B cell (primary cell): ENCODE measurements around the gene GNB3.

Experiments used
- EZH2 ChIP-seq: IDR thresholded peaks from 2 replicates; pipeline ENCODE4 v1.6.1; 2012; ENCODE audit warnings: borderline replicate concordance, low read depth, mild to moderate bottlenecking, moderate library complexity, low read length; ENCODE audit not compliant: insufficient read depth, poor library complexity, severe bottlenecking
- TF ChIP-seq, protein P1 (sequence below): fragments of 200-600 bp; IDR thresholded peaks from one replicate; pipeline ENCODE4 v1.8.0; 2022; ENCODE audit warnings: antibody characterized with exemption, mild to moderate bottlenecking

DNA sequence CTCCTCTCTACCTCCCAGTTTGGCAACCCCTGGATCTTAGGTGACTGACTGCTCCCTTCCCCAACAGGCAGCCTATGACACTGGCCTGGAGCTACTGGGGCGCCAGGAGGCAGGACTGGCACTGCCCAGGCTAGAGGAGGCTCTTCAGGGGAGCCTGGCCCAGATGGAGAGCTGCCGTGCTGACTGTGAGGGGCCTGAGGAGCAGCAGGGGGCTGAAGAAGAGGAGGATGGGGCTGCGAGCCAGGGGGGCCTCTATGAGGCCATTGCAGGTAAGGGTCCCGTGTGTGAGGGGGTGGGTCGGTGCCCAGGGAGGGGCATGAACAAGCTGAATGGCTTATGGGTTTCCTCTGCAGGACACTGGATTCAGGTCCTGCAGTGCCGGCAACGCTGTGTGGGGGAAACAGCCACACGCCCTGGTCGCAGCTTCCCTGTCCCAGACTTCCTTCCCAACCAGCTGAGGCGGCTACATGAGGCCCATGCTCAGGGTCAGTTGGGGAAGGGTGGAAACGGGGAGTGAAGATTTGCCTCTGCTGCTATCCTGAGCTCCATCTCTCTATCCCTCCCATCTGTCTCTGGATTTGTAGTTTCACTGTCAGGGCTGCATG lies 10.3 kb upstream of the GNB3 start:
- TF ChIP-seq, protein P1, sequence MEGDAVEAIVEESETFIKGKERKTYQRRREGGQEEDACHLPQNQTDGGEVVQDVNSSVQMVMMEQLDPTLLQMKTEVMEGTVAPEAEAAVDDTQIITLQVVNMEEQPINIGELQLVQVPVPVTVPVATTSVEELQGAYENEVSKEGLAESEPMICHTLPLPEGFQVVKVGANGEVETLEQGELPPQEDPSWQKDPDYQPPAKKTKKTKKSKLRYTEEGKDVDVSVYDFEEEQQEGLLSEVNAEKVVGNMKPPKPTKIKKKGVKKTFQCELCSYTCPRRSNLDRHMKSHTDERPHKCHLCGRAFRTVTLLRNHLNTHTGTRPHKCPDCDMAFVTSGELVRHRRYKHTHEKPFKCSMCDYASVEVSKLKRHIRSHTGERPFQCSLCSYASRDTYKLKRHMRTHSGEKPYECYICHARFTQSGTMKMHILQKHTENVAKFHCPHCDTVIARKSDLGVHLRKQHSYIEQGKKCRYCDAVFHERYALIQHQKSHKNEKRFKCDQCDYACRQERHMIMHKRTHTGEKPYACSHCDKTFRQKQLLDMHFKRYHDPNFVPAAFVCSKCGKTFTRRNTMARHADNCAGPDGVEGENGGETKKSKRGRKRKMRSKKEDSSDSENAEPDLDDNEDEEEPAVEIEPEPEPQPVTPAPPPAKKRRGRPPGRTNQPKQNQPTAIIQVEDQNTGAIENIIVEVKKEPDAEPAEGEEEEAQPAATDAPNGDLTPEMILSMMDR, result no peak
- TF ChIP-seq EZH2, result no peak
